OCI-LY7 (cell line): ENCODE measurements around the gene MLX. TPM values are rescaled to one million over a fixed set of nuclear protein-coding genes. Genes with fewer than 3 reads are reported as not detected.
"Not testable (repeated sequence)": the region's sequence is repeated elsewhere in the genome, so short reads cannot be mapped to it uniquely, and the experiment has no call there.

Experiments
- BruUV-seq: library from RNA; stranded (reverse); fragments of 400-500 nt; replicated peaks from 2 replicates; lab custom pipeline; 2021; lab: Mats Ljungman, UMichigan
- CTCF ChIA-PET: fragments of 300-600 bp; sonication (Branson Sonifier 250); formaldehyde crosslinking; loops from one replicate; lab custom pipeline; 2022; ENCODE audit warnings: antibody characterized with exemption; ENCODE audit not compliant: unreplicated experiment; lab: Charles Lee
- POLR2A ChIA-PET: fragments of 300-600 bp; sonication (Branson Sonifier 250); formaldehyde crosslinking; loops from one replicate; lab custom pipeline; 2022; ENCODE audit warnings: antibody characterized with exemption; lab: Charles Lee
- DNase-seq: peaks from one replicate; pipeline ENCODE4 v3.0.0-alpha.2; 2015; ENCODE audit warnings: low spot score
- H2AFZ ChIP-seq: fragments of 200-600 bp; sonication (generic), shearing (Covaris generic); 2 replicates; pipeline ENCODE4 v1.6.1; 2014; ENCODE audit warnings: mild to moderate bottlenecking, antibody characterized with exemption, low read length, moderate library complexity
- H3K27ac ChIP-seq: fragments of 200-600 bp; sonication (generic); 2 replicates; pipeline ENCODE4 v1.5.1; 2014; ENCODE audit warnings: mixed run types, low read depth, mild to moderate bottlenecking, moderate library complexity, low read length, inconsistent platforms; ENCODE audit not compliant: poor library complexity, severe bottlenecking
- H3K36me3 ChIP-seq: fragments of 200-600 bp; sonication (generic); 2 replicates; pipeline ENCODE4 v1.6.1; 2014; ENCODE audit warnings: mild to moderate bottlenecking, antibody characterized with exemption, low read length, moderate library complexity, mixed read lengths; ENCODE audit not compliant: insufficient read depth
- H3K4me1 ChIP-seq: fragments of 200-600 bp; sonication (generic); 2 replicates; pipeline ENCODE4 v1.5.1; 2014; ENCODE audit warnings: mild to moderate bottlenecking, low read length; ENCODE audit not compliant: insufficient read depth, poor library complexity, severe bottlenecking
- H3K4me2 ChIP-seq: fragments of 200-600 bp; sonication (generic); 2 replicates; pipeline ENCODE4 v1.6.1; 2014; ENCODE audit warnings: mild to moderate bottlenecking, low read length
- H3K4me3 ChIP-seq: fragments of 200-600 bp; sonication (generic); 2 replicates; pipeline ENCODE4 v1.5.1; 2014; ENCODE audit warnings: mild to moderate bottlenecking, low read depth, low read length; ENCODE audit not compliant: poor library complexity, severe bottlenecking
- H3K79me2 ChIP-seq: fragments of 200-600 bp; sonication (generic); 2 replicates; pipeline ENCODE4 v1.6.1; 2016; ENCODE audit warnings: low read depth, mild to moderate bottlenecking, low read length, moderate library complexity, mixed read lengths; ENCODE audit not compliant: insufficient read depth
- H3K9me2 ChIP-seq: fragments of 200-600 bp; sonication (generic); 2 replicates; pipeline ENCODE4 v1.6.1; 2016; ENCODE audit warnings: mild to moderate bottlenecking, low read length, mixed read lengths; ENCODE audit not compliant: insufficient read depth
- H3K9me3 ChIP-seq: fragments of 200-600 bp; sonication (generic); 2 replicates; pipeline ENCODE4 v1.6.1; 2014; ENCODE audit warnings: mild to moderate bottlenecking, mixed run types, low read length, mixed read lengths
- H4K20me1 ChIP-seq: fragments of 200-600 bp; sonication (generic); 2 replicates; pipeline ENCODE4 v1.6.1; 2014; ENCODE audit warnings: mild to moderate bottlenecking, antibody characterized with exemption, low read length, moderate library complexity, mixed read lengths; ENCODE audit not compliant: insufficient read depth
- CTCF ChIP-seq: fragments of 200-600 bp; sonication (generic); conservative IDR thresholded peaks from 2 replicates; pipeline ENCODE4 v1.5.1; 2014; ENCODE audit warnings: mild to moderate bottlenecking, antibody characterized with exemption, low read length, moderate library complexity, mixed read lengths
- EZH2phosphoT487 ChIP-seq: fragments of 200-600 bp; sonication (generic); IDR thresholded peaks from 2 replicates; pipeline ENCODE4 v1.6.1; 2018; ENCODE audit warnings: low read depth, borderline replicate concordance, mild to moderate bottlenecking, mixed run types, antibody characterized with exemption, low read length, moderate library complexity, mixed read lengths
- intact Hi-C: fragments of 100-400 bp; cut with micrococcal nuclease; formaldehyde crosslinking; loops from one replicate; pipeline ENCODE4 v1.10.0; 2022; ENCODE audit not compliant: unreplicated experiment
- total RNA-seq, 2 experiments: library from RNA; depleted of rRNA in 1 of 2; stranded (reverse); fragments of >200 nt in 1 of 2; shearing (Covaris generic) in 1 of 2; gene quantifications; 2 replicates each; pipeline ENCODE4 v1.2.3, GENCODE V29; 2014 to 2022

The MLX gene
- total RNA-seq, 2 experiments from 2014 or later: 33.6 to 51.2 TPM

GRCh38 chr17:42541041-42541833 lies 25.7 kb upstream of the MLX start:
- ChIA-PET CTCF (no interaction called here), POLR2A (interaction anchor here (0.8 kb wide), 1 partner anchor 398 kb away, joined by 3 read pairs; no protein-coding TSS in a partner anchor)
- no TSS peak for BruUV-seq
- H3K4me2 ChIP-seq: no peak overlapping the region
- peaks cover 9% of the 10 kb centered on the region for H3K4me1 ChIP-seq
- no peaks in the 10 kb centered on the region for H4K20me1 ChIP-seq
- H3K36me3 ChIP-seq: peaks cover 16% of the 10 kb centered on the region
- no peak for TF ChIP-seq EZH2phosphoT487
- H3K79me2 ChIP-seq: peaks cover 4% of the 10 kb centered on the region; the same call in 1 of the 2 replicates
- DNase-seq: no peak
- H3K9me3 ChIP-seq: no peaks in the 10 kb centered on the region
- no peak overlapping the region for H3K27ac ChIP-seq
- no peak overlapping the region for H3K4me3 ChIP-seq
- no peaks in the 10 kb centered on the region for H3K9me2 ChIP-seq
- intact Hi-C loops: no loop called here
- H2AFZ ChIP-seq: no peak overlapping the region

GRCh38 chr17:42543190-42544079 lies 23.5 kb upstream of the MLX start:
- H3K4me2 ChIP-seq: no peak overlapping the region
- H3K9me2 ChIP-seq: no peaks in the 10 kb centered on the region
- H2AFZ ChIP-seq: no peak overlapping the region
- H3K36me3 ChIP-seq: peaks cover 16% of the 10 kb centered on the region
- no peaks in the 10 kb centered on the region for H4K20me1 ChIP-seq
- H3K4me1 ChIP-seq: peaks cover 2% of the 10 kb centered on the region
- POLR2A ChIA-PET: no interaction called here
- no TSS peak for BruUV-seq
- no peak overlapping the region for H3K27ac ChIP-seq
- CTCF ChIA-PET: no interaction called here
- no peaks in the 10 kb centered on the region for H3K79me2 ChIP-seq
- intact Hi-C loops: no loop called here
- TF ChIP-seq EZH2phosphoT487 (no peak), CTCF (no peak)
- DNase-seq: no peak
- H3K4me3 ChIP-seq: no peak overlapping the region
- H3K9me3 ChIP-seq: no peaks in the 10 kb centered on the region

GRCh38 chr17:42544874-42545283 lies 22.0 kb upstream of the MLX start:
- no peaks in the 10 kb centered on the region for H3K9me2 ChIP-seq
- H3K4me2 ChIP-seq: no peak overlapping the region
- H3K4me3 ChIP-seq: no peak overlapping the region
- H3K4me1 ChIP-seq: peaks cover 8% of the 10 kb centered on the region
- ChIA-PET CTCF (interaction anchor here (0.6 kb wide), 1 partner anchor 165 kb away, joined by 3 read pairs; no protein-coding TSS in a partner anchor), POLR2A (no interaction called here)
- H3K9me3 ChIP-seq: no peaks in the 10 kb centered on the region
- H3K79me2 ChIP-seq: no peaks in the 10 kb centered on the region
- no peak for TF ChIP-seq EZH2phosphoT487
- no peak for TF ChIP-seq CTCF
- BruUV-seq: no TSS peak
- no peak overlapping the region for H3K27ac ChIP-seq
- H2AFZ ChIP-seq: no peak overlapping the region
- no peak for DNase-seq
- intact Hi-C loops: no loop called here
- no peaks in the 10 kb centered on the region for H4K20me1 ChIP-seq
- peaks cover 7% of the 10 kb centered on the region; the same call in 1 of the 2 replicates for H3K36me3 ChIP-seq

GRCh38 chr17:42545755-42546505 lies 21.0 kb upstream of the MLX start:
- H2AFZ ChIP-seq, H3K9me3 ChIP-seq, BruUV-seq, POLR2A ChIA-PET, H3K27ac ChIP-seq, intact Hi-C loops, H4K20me1 ChIP-seq, H3K36me3 ChIP-seq, H3K4me3 ChIP-seq, H3K79me2 ChIP-seq, H3K9me2 ChIP-seq, H3K4me2 ChIP-seq, DNase-seq, H3K4me1 ChIP-seq, CTCF ChIA-PET: not testable (repeated sequence)
